Lower lobe of right lung (tissue), 2 donors: ENCODE measurements around the gene CALM3. TPM values are rescaled to one million over a fixed set of nuclear protein-coding genes. Genes with fewer than 3 reads are reported as not detected.

ENCODE experiments used
- ATAC-seq, 2 donors: fragments of 200-7000 bp; cut with Tn5 transposase; one replicate each; pipeline ENCODE4 v1.9.1; 2020 to 2022; ENCODE audit warnings: mild to moderate bottlenecking in 2 of 2, moderate library complexity in 2 of 2
- DNase-seq: peaks from one replicate; pipeline ENCODE4 v3.0.0-alpha.2; 2020
- H3K27ac ChIP-seq: fragments of 200-600 bp; one replicate; pipeline ENCODE4 v1.8.0; 2022
- H3K27me3 ChIP-seq: fragments of 200-600 bp; one replicate; pipeline ENCODE4 v1.8.0; 2022; ENCODE audit warnings: low read depth
- H3K36me3 ChIP-seq: fragments of 200-600 bp; one replicate; pipeline ENCODE4 v1.8.0; 2022; ENCODE audit warnings: mild to moderate bottlenecking
- H3K4me1 ChIP-seq: fragments of 200-600 bp; one replicate; pipeline ENCODE4 v1.8.0; 2022
- H3K4me3 ChIP-seq: fragments of 200-600 bp; one replicate; pipeline ENCODE4 v1.8.0; 2022; ENCODE audit warnings: mild to moderate bottlenecking
- H3K9me3 ChIP-seq: fragments of 200-600 bp; one replicate; pipeline ENCODE4 v1.8.0; 2022
- CTCF ChIP-seq: fragments of 200-600 bp; IDR thresholded peaks from one replicate; pipeline ENCODE4 v1.8.0; 2022; ENCODE audit warnings: antibody characterized with exemption, mild to moderate bottlenecking
- intact Hi-C: fragments of 100-400 bp; cut with DNase I; formaldehyde crosslinking; loops from one replicate; pipeline ENCODE4 v1.11.0; 2022
- total RNA-seq: library from RNA; stranded (reverse); fragmentation: NEBNext Ultra II Directional; extraction: Animal tissue kit (Norgen Biotek cat#: 25700); gene quantifications from one replicate; pipeline ENCODE4 v1.2.1, GENCODE V29; 2021
- donor health status: DM: no; HTN: yes; CAD: no; lungs with severe emphysema.

CALM3 gene
- total RNA-seq, 1 donor from 2014 or later, result 155 TPM

- no peak overlapping the region for H3K27ac ChIP-seq
- peak; percentile 43 for DNase-seq
- intact Hi-C loops, result no loop called here
Measured at GRCh38 chr19:46613525-46613924, 12.4 kb downstream of the CALM3 start.

GRCh38 chr19:46614114-46614722 is 13.1 kb downstream of the CALM3 start:
- ATAC-seq (peak; percentile 87 to 89), DNase-seq (peak; percentile 86)
- TF ChIP-seq CTCF, result peak; percentile 93
- H3K36me3 ChIP-seq, result peaks cover 15% of the 10 kb centered on the region
- intact Hi-C loops, result no loop called here
- H3K27ac ChIP-seq, result no peak overlapping the region
- no peaks in the 10 kb centered on the region for H3K27me3 ChIP-seq
- H3K4me1 ChIP-seq, result peaks cover 34% of the 10 kb centered on the region
- no peak overlapping the region for H3K4me3 ChIP-seq
- H3K9me3 ChIP-seq, result no peaks in the 10 kb centered on the region

More at GRCh38 chr19:46613525-46613924, 12.4 kb downstream of the CALM3 start:
- H3K36me3 ChIP-seq, result peaks cover 22% of the 10 kb centered on the region
- no peak for TF ChIP-seq CTCF
- H3K9me3 ChIP-seq, result no peaks in the 10 kb centered on the region
- peaks cover 28% of the 10 kb centered on the region for H3K4me1 ChIP-seq
- ATAC-seq, result no peak
- H3K4me3 ChIP-seq, result no peak overlapping the region
- H3K27me3 ChIP-seq, result no peaks in the 10 kb centered on the region

GRCh38 chr19:46615966-46616365 is 14.8 kb downstream of the CALM3 start:
- no peak for TF ChIP-seq CTCF
- intact Hi-C loops, result no loop called here

GRCh38 chr19:46616631-46617322 is 15.6 kb downstream of the CALM3 start:
- no peaks in the 10 kb centered on the region for H3K27me3 ChIP-seq
- TF ChIP-seq CTCF, result peak; percentile 25
- H3K27ac ChIP-seq, result no peak overlapping the region

More at GRCh38 chr19:46615966-46616365, 14.8 kb downstream of the CALM3 start:
- ATAC-seq (no peak), DNase-seq (no peak)
- Histone ChIP-seq H3K36me3 (peaks cover 3% of the 10 kb centered on the region), H3K4me1 (peaks cover 41% of the 10 kb centered on the region), H3K4me3 (no peak overlapping the region), H3K27me3 (no peaks in the 10 kb centered on the region), H3K27ac (no peak overlapping the region), H3K9me3 (no peaks in the 10 kb centered on the region)

GRCh38 chr19:46617601-46618000 is 16.5 kb downstream of the CALM3 start:
- DNase-seq (no peak), ATAC-seq (no peak)
- TF ChIP-seq CTCF, result no peak
- H3K27ac ChIP-seq, result no peak overlapping the region
- H3K4me1 ChIP-seq, result peaks cover 31% of the 10 kb centered on the region
- H3K4me3 ChIP-seq, result no peak overlapping the region
- H3K36me3 ChIP-seq, result no peaks in the 10 kb centered on the region
- H3K9me3 ChIP-seq, result no peaks in the 10 kb centered on the region
- no peaks in the 10 kb centered on the region for H3K27me3 ChIP-seq
- intact Hi-C loops, result no loop called here

More at GRCh38 chr19:46616631-46617322, 15.6 kb downstream of the CALM3 start:
- DNase-seq (no peak), ATAC-seq (peak; percentile 55 to 60)
- Histone ChIP-seq H3K4me1 (peaks cover 35% of the 10 kb centered on the region), H3K4me3 (no peak overlapping the region), H3K36me3 (no peaks in the 10 kb centered on the region), H3K9me3 (no peaks in the 10 kb centered on the region)
- intact Hi-C loops, result no loop called here
